Tibial nerve (tissue), 4 donors: ENCODE data around the gene ZNF319.

ENCODE experiments used
- CTCF ChIP-seq, 5 experiments: fragments of 200-600 bp in 3 of 5; fragments of 450-650 bp in 2 of 5; sonication (generic) in 3 of 5; IDR thresholded peaks; one replicate each; pipeline ENCODE4 v1.5.1; 2016 to 2019; ENCODE audit warnings: antibody characterized with exemption in 5 of 5, mild to moderate bottlenecking in 3 of 5, moderate library complexity in 2 of 5
- EP300 ChIP-seq, 2 donors: sonication (generic); formaldehyde crosslinking; IDR thresholded peaks; one replicate each; pipeline ENCODE4 v1.6.1; 2017; ENCODE audit warnings: antibody characterized with exemption in 2 of 2, mild to moderate bottlenecking in 1 of 2
- POLR2A ChIP-seq, 2 donors: fragments of 450-650 bp; IDR thresholded peaks; one replicate each; pipeline ENCODE4 v1.6.1; 2017; ENCODE audit warnings: antibody characterized with exemption in 2 of 2, mild to moderate bottlenecking in 2 of 2, moderate library complexity in 2 of 2

GRCh38 chr16:57944970-57945739, 55.3 kb downstream of the ZNF319 start:
- TF ChIP-seq CTCF (IDR thresholded peaks at IDR 0.05) (no peak), POLR2A (IDR thresholded peaks at IDR 0.05) (no peak), EP300 (IDR thresholded peaks at IDR 0.05) (no peak)
